ENCODE measurements around the gene TTLL10.

TTLL10 gene

DNA sequence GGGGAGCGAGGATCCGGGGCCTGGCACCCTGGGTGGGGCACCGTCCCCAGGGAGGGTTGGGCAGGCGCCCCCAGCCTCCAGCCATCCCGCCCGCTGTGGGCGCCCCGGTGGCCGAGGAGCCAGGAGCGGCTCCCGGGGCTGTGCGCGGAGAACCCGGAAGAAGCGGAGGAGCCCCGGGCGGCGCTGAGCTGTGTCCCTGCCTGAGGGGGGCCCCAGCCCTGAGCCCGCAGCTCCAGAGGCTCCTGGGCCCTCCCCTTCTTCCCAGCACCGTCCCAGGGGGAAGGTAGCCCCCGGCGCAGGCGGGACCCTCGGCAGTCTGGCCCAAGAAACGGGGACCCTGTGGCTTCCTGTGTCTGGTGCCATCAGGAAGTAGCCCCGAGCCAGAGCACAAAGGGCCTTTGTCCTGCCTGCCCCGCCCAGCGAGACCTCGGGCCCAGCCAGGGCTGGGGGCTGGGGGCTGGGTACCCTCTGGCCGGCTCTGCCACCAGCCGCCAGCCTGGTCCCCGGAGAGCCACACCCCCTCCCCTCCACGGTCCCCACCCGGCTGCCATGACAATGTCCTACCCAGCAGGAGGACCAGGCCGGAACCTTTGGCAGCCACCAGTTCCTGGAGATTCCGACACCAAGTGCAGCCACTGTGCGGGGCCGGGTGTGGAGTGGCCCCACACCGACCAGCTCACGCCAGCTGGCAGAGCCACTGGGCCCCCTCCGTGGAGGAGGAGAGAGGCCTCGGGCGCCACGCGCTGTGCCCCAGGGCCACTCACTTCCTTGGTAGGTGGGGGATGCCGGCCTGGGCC is 15.6 kb upstream of the TTLL10 start:
- no peak for DNase-seq (ENCODE audit: low read depth in 2 of 2)

DNA sequence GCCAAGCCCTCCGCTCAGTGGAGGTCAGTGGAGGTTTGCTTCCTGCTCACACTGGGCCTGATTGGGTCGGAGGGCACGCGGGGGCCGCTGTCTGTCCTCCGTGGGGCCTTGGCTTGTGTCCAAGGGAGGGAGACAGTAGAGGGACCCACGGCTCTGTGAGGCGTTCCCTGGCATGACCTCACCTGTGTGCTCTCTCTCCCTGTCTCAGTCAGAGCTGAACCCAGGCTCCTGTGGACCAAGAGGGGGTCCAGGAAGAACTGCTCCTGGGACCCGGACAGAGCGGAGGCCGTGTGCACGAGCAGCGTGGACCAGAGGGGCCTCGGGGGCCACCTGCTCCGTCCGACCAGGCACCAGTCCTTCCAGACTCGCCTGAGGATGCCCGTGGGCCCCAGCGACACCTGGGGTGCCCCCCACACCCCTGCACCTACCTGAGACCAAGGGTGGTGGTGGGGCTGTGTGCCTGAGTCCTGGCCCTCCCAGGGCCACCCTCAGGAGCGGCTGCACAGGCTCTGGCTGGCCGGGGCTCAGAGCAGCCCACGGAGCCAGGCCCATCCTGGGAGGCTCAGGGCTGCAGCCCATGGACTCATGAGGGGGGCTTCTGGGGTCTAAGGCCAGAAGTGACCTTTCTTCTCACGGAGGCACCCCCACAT is 13.3 kb upstream of the TTLL10 start:
- no peak for DNase-seq (ENCODE audit: low read depth in 2 of 2)

DNA sequence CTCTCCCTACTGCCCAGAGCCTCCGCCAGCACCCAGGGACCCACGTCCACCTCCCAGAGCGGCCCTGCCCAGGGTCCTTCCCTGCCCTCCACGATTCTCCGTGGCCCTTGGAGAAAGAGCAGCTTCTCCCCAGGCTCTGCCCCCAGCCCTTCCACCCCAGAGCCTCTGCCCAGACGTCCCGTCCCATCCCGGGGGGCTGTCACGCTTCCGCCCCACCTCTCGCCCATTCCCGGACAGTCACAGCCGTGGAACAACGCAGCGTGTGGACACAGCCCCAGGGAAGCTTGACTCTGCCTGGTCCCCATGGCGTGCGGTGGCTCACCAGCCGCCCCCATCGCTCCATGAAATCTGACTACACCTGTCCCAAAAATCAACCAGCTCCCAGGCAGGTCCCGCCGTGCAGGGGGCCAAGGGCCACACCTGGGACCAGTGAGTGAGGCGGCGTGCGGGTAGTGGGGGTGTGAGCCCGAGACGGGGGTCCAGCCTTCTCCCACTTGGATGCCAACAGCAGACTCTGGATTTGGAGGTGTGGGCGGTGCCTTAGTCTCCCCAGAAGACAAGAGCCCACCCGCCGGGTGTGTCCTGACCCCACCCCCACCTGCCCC is 12.5 kb upstream of the TTLL10 start:
- no peak for DNase-seq (ENCODE audit: low read depth in 2 of 2)

DNA sequence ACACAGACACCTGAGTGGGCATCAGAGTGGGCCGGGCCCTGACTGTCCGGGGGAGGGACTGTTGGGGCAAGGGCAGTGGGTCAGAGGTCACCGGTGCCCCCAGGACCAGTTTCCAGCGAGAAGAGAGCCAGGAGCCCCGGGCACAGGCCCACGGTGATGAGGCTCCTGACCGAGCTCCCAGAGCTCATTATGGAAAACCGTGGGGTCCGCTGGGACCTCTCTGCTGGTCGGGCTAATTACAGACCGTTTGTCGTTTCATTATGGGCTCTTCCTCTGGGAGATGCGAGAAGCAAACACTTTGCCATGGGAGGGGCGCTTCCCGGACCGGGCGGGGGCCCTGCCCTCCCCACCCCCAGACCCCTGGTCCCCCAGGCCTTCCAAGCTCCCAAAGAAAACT is 12.0 kb upstream of the TTLL10 start:
- no peak for DNase-seq (ENCODE audit: low read depth in 2 of 2)

DNA sequence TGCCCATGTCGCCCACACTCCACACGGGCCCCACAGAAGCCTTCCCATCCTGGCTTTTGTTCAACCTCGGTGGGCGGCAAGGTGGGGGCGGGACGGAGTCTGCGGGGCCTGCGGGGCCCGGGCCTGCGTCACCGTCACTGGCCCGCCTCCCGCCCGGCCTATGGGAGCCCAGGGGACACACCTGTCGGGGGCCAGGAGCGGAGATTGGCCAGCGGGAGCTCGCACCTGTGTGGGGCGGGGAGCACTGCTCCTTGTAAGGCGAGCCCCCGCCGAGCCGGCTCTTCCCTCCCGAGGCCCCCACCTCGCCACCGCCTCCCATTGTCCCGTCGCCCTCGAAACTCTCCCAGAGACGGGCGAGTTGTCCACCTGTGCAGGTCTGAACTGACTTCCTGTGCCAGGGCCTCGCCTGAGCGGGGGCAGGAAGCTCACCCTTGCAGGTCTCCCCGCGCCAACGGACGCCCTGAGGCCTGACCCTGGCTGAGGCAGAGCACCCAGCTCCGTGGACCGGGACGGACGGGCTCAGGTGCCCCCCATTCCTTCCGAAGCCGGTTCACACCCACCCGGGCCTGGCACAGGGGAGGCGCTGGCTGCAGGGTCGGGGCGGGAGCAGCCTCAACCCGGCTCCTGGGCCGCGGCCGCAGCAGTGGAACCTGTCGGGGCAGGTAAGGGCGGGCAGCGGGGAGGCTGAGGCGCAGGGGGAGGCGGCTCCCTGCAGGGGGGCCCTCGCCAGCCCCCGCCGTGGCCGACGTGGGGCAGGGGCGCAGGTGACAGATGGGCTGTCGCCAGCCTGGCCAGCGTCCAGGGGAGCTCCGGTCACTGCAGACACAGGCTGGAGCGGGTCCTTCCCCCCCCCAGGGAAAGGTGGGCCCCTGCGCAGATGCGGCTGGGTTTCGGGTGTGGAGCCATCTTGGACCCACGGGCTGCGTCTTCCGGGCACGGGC is 10.8 kb upstream of the TTLL10 start:
- DNase-seq (ENCODE audit: low read depth in 2 of 2): no peak

DNA sequence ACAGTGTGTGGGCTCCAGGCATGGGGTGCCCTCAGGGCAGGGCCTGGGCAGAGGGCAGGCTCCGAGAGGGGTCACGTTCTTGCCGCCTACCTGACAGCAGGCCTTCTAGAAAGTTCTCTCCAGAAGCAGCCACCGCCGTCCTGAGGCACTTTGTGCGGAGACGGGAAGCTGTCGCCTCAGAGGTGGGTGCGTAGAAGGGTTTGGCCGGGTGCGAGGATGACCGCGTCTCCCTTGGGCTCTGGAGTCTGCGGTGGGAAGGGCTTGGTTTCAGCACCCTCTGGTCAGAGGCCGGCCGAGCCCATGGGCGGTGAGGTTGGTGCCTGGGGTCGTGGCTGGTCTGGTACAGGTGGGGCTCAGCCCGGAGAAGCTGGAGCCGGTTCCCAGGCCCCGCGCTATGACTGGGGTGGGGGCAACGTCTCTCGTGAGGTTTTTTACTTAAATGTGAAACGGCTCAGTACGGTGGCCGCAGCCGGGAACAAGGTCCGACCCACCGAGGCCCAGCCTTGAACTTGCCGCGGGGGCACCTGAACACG is 10.1 kb upstream of the TTLL10 start:
- no peak for DNase-seq (ENCODE audit: low read depth in 2 of 2)

DNA sequence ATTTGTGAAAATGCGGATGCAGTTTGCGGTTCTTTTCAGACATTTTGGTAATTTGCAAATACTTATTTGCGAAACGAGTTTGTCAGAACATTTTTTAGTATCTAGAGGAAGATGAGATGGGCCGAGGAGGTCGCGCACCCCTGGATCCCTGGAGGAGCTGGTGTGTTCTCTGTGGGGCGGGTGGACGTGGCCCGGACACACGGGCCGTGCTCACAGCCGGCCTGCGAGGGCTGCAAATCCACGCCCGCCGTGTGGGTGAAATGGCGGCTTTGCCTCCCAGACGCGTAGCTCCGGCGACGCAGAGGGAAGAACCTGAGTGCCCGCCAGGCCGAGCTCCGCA is 9.3 kb upstream of the TTLL10 start:
- no peak for DNase-seq (ENCODE audit: low read depth in 2 of 2)

DNA sequence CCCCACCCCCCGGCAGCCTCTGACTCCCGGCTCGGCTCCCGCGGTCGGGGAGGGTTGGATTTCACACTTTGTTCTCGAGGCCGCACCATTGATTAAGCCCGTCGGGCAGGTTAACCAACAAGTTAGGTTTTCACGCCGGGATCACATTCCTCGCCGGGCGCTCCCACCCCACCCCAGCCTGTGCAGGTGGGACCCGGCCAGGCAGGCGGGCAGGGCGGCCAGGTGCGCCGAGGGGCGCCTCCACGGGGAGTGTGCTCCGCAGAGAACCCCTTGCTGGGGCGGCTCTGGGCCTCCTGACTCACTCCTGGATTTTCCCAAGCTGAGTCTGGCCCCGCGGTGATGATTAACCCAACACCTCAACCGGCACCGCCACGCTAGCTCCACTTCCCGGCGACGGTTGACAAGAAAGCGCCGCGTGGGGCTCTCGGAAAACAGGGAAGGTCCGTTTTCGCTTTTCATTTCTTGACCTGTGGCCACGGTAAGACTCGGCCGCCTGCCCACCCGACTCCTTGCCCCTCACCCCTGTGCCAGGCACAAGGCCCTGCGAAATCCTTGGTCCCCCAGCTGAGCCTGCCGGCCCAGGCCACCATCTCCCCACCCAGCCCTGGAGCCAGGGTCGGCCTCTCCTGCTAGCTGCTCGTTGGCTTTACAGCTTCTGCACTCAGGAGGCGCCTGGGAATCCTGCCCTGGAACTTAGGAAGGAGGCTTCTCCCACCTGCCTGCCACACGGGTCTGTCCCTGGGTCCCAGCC is 8.8 kb upstream of the TTLL10 start:
- DNase-seq (ENCODE audit: low read depth in 2 of 2): no peak

DNA sequence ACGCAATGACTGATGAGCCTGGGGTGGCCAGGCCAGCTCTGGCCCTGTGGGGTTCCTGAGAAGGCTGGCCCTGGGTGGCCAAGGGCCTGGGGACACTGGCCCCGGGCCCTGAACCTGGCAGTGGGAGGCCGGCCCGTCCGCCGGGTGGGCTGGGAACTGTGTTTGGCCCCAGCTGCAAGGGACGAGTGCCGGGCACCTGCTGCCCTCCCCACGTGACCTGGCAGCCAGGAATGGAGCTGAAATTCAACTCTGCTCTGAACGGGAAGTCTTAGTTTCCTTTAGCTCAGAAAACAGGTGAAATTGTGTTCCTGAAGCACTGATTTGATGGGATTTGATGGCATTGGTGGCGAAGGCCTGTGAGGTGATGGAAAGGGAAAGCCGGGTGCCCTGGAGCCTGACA is 8.2 kb upstream of the TTLL10 start:
- no peak for DNase-seq (ENCODE audit: low read depth in 2 of 2)

DNA sequence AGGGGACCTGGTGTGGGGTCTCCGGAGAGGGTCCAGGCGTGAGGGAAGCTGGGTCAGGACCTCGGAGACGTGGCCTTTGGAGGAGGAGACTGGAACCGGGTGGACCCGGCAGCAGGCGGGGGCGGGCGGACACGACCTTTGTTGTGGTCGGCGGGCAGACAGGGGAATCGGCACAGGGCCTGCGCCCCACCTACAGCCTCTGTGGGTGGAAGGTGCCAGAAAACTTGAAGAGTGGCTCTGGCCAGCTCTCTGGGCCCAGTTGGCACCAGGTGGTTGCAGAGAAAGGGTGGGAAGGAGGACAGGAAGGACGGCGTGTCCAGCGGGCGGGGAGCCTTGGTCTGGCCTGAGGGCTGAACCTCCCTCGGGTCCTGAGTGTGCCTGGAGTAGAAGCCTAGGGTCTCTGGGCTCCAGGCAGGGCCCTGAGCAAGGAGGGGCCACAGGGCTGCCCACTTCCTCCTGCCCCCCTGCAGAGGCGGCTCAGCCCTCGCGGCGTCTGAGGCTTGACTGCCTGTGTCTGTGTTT is 7.7 kb upstream of the TTLL10 start:
- no peak for DNase-seq (ENCODE audit: low read depth in 2 of 2)

DNA sequence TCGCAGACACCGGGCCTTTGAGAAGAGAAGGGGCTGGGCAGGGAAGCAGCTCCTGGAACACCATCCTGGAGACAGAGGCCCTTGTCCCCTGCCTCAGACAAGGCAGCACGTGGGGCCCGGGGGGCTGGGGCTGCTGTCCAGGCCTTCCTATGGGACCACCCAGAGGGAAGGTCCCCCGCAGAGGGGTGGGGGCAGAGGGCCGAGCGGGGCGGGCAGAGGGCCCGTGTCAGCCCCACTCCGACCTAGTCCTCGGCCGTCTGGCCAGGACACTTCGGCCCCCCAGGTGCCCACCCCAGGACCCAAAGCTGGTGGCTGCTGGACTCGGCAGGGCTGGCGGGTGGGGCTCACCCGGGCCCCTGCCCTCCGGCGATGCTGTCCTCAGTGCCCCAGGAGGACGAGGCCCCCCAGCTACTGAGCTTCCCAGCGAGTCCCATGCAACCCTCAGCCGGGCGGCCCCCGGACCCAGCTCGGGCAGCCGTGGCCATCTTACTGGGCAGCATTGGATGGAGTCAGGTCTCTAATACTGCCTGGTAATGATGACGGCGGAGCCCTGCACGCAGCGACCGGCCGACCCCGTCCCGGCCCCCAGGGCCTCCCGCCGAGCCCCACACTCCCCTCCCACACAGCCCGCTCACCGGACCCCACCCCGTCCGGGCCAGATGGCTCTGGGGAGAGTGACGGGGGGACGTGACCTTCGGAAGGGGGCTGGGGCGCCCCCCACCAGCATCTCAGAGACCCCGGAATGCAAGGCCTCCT is 6.9 kb upstream of the TTLL10 start:
- no peak for DNase-seq (ENCODE audit: low read depth in 2 of 2)

DNA sequence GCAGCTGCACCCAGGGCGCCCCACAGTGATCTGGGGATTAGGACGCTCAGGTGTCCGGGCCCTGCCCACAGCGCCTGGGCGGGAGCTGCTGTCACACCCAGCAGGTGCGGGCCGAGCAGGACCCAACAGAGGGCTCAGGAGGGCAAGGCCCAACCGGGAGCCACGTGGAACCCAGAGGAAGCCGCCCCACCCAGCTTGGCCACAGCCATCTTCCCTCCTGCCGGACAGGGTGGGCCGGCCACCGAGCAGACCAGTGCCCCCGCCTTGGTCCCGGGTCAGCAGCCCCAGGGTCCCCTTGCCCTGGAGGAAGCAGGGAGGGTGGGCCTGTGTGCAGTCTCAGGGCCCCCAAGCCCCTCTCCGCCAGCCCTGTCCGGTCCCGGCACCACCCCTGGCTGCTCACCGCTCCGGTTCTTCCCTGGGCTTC is 6.3 kb upstream of the TTLL10 start:
- no peak for DNase-seq (ENCODE audit: low read depth in 2 of 2)

DNA sequence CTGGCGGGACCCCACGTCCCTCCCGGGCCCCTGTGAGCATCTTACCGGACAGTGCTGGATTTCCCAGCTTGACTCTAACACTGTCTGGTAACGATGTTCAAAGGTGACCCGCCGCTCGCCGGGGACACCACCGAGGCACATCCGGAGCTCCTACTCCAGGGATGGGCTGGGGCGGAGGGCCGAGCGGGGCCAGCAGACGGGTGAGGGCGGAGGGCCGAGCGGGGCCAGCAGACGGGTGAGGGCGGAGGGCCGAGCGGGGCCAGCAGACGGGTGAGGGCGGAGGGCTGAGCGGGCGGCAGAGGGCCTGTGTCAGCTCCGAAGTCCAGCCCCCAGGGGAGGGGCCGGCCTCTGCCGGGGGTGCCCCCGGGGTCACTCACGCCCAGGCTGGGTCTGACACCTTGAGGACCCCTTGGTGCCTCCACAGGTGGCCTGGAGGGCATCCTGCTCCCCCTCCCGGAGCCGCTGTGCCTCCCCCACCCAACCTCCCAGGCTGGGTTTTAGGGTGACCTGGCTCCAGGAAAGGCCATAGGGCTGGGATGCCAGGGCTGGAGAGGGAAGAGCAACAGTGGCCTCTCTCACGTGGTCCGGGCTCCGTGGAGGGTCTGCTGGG is 5.7 kb upstream of the TTLL10 start:
- no peak for DNase-seq (ENCODE audit: low read depth in 2 of 2)

DNA sequence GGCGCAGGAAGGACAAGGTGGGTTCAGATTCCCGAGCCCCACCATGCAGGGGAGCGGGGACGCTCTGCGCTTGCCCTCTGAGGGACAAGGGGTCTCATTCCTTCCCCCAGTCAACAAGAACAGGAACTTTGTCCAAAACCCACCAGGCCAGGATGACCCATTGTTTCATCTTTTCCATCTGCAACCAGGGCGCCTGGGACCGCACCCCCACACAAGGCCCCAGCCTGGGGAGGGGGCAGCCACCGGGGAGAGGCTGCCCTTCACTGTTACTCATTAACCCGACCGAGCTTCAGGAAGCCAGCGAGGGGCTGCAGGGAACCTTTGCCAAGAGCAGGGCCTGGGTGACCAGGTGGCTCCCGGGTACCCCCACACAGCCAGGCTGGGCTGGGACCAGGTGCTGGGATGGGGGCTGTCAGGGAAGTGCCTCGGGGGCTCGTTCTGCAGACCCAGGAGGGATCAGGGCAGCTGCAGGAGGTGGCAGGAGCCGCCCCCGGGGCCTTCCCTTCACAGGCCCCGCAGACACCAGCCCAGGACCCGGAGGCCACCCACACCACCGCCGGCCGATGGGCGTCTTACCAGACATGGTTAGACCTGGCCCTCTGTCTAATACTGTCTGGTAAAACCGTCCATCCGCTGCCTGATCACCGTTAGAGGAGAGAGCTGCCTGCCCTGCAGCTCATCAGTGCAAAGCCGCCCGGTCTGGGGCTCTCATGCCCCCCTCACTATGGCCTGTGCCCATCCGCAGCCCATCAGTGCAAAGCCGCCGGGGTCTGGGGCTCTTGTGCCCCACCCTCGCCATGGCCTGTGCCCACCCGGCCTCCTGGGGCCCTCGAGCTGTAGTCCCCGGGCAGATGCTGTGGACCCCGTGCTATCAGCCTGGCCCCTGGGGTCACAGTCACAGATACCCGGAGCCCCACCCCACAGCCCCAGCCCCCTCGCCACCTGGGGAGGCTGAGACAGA is 4.9 kb upstream of the TTLL10 start:
- DNase-seq (ENCODE audit: low read depth in 2 of 2): no peak

DNA sequence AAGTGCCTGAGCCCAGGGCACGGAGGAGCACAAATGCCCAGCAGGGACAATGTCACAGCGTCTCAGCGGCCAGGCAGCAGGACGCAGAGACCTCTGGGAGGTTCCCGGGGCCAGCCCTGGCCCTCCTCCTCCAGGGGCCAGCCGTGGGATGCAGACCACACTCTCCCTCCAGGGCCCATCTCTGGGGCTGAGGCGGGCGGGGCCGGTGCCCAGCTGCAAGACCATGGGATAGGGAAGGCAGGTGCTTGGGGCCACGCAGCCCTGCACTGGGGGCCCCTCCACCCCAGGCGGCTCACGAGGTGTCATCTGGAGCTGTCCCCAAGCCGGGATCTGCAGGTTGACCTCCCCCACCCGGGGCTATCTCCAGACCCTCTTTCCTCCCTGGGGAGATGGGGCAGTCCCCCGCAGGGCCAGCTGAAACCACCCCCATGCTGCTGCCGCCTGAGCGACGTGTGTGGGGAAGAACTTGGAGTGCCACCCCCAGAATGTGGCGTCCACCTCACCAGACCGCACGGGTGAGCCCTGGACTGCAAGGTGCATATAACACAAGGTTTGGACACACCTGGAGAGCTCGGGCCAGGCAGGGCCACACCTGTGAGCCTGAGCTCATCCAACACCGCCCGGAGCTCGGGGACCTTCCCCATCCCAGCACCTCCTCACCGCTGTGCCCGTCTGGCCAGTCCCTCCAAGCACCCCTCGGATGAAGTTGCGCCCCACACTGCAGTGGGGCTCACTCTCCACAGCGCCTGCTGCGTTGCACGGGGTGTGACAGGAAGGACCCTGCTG is 4.1 kb upstream of the TTLL10 start:
- no peak for DNase-seq (ENCODE audit: low read depth in 2 of 2)

DNA sequence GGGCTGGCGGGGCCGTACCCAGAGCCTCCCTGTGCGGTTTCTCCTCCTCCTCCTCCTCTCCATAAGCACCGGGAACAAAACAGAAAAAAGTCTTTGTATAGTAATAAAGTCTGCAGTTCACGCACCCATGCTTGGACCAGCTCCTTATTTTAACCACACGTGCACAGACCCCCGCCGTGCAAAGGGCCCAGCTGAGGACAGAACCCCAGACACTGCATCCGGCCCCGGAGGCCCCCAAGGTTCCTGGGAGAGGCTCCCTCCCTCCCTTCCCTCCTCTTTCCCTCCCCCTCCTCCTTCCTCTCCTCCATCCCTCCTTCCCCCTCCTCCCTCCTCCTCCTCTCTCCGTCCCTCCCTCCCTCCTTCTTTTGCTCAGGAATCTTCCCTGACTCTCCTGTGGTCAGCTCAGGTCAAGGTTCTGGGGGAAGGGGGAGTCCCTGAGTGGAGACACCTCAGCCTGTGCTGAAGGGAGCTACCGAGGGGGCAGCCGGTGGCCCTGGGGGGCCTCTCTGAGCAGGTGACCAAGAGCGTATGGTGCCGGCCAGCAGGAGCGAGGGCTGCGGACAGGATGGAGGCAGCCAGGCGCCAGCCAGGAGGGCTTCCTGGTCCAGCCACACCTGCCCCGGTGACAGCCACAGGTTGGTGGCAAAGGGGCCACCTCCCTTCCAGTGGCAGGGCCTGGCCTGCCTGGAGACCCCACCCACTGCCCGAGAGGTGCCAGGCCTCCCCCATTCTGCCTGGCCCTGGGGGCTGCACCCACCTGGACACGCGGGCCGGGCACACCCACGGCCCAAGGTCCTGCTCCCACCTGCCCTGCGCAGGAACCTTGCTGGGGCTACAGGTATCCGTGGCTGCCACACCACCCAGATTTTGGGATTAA is 3.2 kb upstream of the TTLL10 start:
- DNase-seq (ENCODE audit: low read depth in 2 of 2): no peak

DNA sequence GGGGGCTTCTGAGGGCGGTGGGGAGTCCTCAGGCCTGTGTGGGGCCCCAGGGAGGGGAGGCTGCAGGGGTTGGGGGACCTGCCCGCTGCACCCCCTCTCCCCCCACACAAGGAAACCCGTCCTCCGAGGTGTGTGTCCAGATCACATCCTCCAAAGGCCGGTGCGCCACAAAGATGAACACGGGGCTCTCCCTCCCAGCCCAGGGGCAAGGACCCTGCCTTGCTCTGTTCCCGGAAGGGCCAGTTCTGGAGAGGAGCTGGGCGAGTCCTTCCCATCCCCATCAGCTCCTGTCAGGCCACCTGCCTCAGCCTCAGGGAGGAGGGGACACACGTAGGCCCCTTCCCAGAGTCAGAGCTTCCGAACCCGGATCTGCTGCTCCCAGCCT is 2.5 kb upstream of the TTLL10 start:
- DNase-seq (ENCODE audit: low read depth in 2 of 2): no peak

Measured in stimulated activated CD8-positive, alpha-beta memory T cell treated with anti-CD3 and anti-CD28 coated beads, Interleukin-15, amount 100 ng/mL, for 48 hours (primary cell).